ENCODE measurements around the gene HES5. TPM values are rescaled to one million over a fixed set of nuclear protein-coding genes. Genes with fewer than 3 reads are reported as not detected.

Gene HES5
- total RNA-seq, 1 experiment from 2014 or later: not detected

DNA sequence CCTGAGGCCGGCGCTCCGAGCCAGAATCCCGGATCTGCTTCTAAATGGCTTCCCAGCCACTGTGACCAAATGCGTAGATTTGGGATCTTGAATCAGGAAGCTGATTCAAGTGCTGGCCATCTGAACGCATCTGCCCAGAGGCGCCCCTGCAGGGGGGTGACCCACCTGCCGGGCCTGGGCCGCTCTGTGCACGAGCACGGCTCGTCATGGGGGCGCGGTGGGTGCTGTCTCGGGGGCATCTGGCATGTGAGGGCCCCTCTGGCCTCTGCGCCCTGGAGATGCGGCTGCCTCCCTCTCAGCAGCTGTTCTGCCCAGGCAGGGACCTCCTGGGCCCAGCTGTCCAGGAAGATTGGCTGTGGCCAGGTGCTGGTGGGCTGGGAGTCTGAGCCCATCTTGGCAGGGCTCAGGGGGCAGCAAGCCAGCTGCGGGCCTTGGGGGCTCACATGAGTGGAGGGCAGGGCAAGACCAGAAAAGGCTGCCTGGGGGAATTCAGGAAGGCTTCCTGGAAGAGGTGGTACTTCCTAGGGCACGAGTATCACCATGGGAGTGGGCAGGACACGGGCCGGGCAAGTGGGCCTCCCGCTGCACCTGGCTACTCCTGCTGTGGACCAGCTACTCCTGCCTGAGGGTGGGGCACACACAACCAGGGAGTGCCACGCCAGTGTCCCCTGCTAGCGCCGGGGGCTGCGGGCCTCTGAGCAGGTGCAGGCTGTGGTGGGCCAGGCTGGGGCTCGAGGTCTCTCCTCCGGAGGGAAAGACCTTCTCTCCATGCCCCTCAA, 28.8 kb downstream of the HES5 start:
- DNase-seq (ENCODE audit: low read depth): no peak

- no peak for DNase-seq (ENCODE audit: low read depth)
Measured at GRCh38 chr1:2499986-2500596, 30.0 kb downstream of the HES5 start.

DNA sequence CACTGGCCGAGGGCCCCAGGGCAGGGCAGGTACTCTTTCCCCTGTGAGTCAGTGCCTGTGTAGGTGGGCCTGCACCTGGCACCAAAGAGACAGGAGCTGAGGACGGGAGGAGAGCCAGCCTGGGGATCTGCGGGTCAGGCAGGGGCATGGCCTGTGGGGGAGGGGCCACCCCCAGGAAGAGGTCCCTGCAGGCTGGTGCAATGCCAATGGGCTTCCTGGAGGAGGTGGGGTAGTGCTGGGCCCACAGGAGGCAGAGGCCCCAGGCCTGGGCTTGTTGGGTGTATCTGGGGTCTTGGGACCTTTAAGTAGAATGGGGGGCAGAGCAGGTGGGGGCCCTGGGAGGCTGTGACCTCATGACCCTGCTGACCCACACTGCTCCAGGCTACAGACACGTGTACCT, 30.8 kb downstream of the HES5 start:
- no peak for DNase-seq (ENCODE audit: low read depth)

DNA sequence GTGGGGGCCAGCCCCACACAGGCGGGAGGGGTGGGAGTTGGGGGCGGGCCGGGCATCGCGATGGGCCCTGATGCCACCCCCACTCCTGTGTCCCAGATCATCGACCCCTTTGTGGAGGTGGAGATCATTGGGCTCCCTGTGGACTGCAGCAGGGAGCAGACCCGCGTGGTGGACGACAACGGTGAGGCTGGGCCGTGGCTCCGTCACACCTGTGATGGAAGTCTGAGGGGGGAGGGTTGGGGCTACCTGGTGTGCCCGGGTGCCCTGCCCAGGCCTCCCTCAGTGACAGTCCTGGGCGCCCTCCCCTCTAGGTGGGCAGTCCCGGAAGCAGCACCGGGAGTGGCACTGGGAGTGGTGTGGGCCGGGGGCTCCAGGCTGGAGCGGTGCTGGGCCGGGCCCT, 31.4 kb downstream of the HES5 start:
- no peak for DNase-seq (ENCODE audit: low read depth)

- DNase-seq (ENCODE audit: low read depth): no peak
Measured at GRCh38 chr1:2497891-2498290, 32.2 kb downstream of the HES5 start.

DNA sequence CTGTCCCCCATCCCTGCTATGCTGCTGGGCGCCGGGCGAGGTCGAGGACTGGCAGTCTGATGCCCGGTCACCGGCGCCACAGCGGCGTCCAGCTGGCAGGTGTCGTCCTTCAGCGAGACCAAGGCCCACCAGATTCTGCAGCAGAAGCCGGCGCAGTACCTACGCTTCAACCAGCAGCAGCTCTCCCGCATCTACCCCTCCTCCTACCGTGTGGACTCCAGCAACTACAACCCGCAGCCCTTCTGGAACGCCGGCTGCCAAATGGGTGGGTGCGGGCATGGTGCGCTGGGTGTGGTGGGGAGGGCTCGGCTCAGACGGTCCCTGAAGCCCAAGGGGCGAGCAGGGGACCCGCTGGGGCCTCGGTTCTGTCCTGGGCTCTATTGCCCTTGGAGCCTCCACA, 33.3 kb downstream of the HES5 start:
- no peak for DNase-seq (ENCODE audit: low read depth)

- no peak for DNase-seq (ENCODE audit: low read depth)
Measured at GRCh38 chr1:2496087-2496622, 33.9 kb downstream of the HES5 start.

DNA sequence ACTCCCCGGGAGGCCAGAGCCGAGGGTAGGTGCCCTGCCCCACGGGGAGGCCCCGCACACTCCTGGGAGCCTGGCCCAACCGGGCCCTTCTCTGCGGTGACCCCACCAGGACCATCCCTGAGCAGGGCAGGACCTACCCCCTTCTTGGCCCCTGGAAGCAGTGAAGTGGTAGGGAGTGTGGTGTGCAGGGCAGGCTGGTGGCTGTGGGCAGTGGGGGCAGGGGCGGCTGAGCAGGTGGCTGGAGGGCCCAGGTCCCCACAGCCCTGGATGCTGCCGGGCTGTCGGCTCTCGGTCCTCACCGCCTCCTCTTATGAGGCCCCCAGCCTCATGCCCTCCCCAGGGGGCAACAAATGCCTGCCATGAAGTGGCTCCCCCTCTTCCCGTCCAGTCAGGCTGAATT, 34.5 kb downstream of the HES5 start:
- no peak for DNase-seq (ENCODE audit: low read depth)

- DNase-seq (ENCODE audit: low read depth): no peak
Measured at GRCh38 chr1:2495026-2495425, 35.0 kb downstream of the HES5 start.

DNA sequence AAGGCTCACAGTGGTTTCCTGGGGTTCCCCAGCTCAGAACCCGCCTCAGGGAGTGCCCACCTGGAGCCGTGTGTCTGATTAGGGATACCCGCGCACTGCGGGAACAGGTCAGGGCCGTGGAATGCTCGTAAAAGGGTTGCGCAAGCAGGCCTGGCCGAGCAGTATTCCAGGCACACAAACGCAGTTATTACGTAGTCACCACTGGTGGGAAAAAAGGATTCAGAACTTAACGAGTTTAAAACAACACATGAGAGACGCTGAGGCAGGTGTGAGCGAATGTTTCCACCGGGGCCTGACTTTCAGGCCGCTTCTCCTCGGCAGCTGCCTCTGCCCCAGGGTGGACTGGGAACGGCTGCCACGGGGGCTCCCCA, 35.8 kb downstream of the HES5 start:
- peak; percentile 74 for DNase-seq (ENCODE audit: low read depth)

DNA sequence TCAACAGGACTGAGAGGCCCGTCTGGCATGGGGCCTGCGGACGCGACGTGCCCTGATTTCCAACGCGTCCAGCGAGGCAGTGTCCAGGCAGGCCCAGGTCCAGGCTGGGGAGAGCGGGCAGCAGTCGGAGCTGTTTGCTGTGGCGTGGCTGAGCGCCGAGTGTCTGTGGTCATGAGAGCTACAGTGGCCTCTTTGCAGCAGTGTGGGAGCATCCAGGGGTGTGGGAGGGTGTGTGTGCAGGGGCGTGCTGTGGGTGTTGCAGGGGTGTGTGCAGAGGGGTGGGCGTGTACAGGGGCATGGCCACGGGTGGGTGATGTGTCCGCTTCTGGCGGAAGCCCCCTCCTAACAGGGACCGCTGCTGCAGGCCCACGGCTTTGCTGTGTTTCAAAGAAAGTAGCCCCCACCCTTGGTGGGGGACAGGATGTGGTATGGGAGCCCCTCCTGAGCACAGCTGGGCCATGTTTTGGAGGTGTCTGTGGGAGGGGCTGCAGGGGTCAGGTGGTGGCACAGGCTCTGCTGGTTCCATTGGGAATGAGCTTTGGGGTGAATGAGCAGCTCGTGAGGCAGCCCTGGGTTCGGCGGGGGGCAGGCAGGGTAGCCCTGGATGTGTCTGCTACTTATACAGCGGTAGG, 36.3 kb downstream of the HES5 start:
- DNase-seq (ENCODE audit: low read depth): no peak

- DNase-seq (ENCODE audit: low read depth): no peak
Measured at GRCh38 chr1:2493218-2493617, 36.8 kb downstream of the HES5 start.

GRCh38 chr1:2492091-2492490, 38.0 kb downstream of the HES5 start:
- DNase-seq (ENCODE audit: low read depth): no peak

- no peak for DNase-seq (ENCODE audit: low read depth)
Measured at GRCh38 chr1:2489615-2490014, 40.4 kb downstream of the HES5 start.

DNA sequence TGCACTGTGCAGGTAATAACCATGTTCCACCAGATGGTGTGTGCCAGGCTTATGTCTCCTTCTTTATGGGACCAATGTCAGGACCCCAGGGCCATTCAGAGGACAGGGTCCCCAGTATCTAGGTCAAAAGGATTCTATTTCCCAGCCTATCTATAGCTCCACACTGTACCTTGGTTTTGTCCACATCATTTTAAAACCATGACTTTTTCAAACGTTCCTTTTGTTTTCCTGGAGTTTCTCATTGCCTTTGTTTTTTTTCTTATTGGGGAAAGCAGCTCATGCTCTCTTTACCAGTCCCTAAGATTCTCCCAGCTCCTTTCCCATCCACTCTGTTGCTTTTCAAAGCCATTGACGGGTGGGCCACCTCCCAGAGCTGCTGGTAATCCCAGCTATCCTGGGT, 41.4 kb downstream of the HES5 start:
- DNase-seq (ENCODE audit: low read depth): no peak

- DNase-seq (ENCODE audit: low read depth): no peak
Measured at GRCh38 chr1:2486558-2486957, 43.5 kb downstream of the HES5 start.

GRCh38 chr1:2486041-2486440, 44.0 kb downstream of the HES5 start:
- no peak for DNase-seq (ENCODE audit: low read depth)

- no peak for DNase-seq (ENCODE audit: low read depth)
Measured at GRCh38 chr1:2483970-2484369, 46.1 kb downstream of the HES5 start.

GRCh38 chr1:2483026-2483425, 47.0 kb downstream of the HES5 start:
- DNase-seq (ENCODE audit: low read depth): no peak

- no peak for DNase-seq (ENCODE audit: low read depth)
Measured at GRCh38 chr1:2482588-2482987, 47.5 kb downstream of the HES5 start.

GRCh38 chr1:2481885-2482284, 48.2 kb downstream of the HES5 start:
- DNase-seq (ENCODE audit: low read depth): peak; percentile 54

GRCh38 chr1:2480986-2481364, 49.1 kb downstream of the HES5 start:
- no peak for DNase-seq (ENCODE audit: low read depth)
